GM19238 (cell line): ENCODE data around the gene LLCFC1.
"Not testable (repeated sequence)": the region's sequence is repeated elsewhere in the genome, so short reads cannot be mapped to it uniquely, and the experiment has no call there.

Experiments
- DNase-seq: peaks from one replicate; pipeline ENCODE4 v3.0.0; 2011; ENCODE audit warnings: low spot score; ENCODE audit not compliant: insufficient read length

The LLCFC1 gene

GRCh38 chr7:142941541-142941940 is 2.3 kb downstream of the LLCFC1 start:
- DNase-seq = no peak

- DNase-seq = no peak
These were observed 3.5 kb downstream of the LLCFC1 start for GRCh38 chr7:142942746-142943145.

- DNase-seq = no peak
These were observed 4.5 kb downstream of the LLCFC1 start for GRCh38 chr7:142943706-142944268.

- DNase-seq = no peak
These were observed 5.7 kb downstream of the LLCFC1 start for GRCh38 chr7:142945001-142945400.

GRCh38 chr7:142948603-142949002 is 9.3 kb downstream of the LLCFC1 start:
- DNase-seq = no peak

GRCh38 chr7:142950235-142950634 is 11.0 kb downstream of the LLCFC1 start:
- no peak for DNase-seq

- no peak for DNase-seq
These were observed 15.5 kb downstream of the LLCFC1 start for GRCh38 chr7:142954680-142955268.

- no peak for DNase-seq
These were observed 17.8 kb downstream of the LLCFC1 start for GRCh38 chr7:142956951-142957623.

GRCh38 chr7:142957723-142958122 is 18.4 kb downstream of the LLCFC1 start:
- DNase-seq = no peak

- DNase-seq = no peak
These were observed 19.9 kb downstream of the LLCFC1 start for GRCh38 chr7:142959202-142959601.

- DNase-seq = no peak
These were observed 21.8 kb downstream of the LLCFC1 start for GRCh38 chr7:142960955-142961512.

GRCh38 chr7:142961595-142961972 is 22.3 kb downstream of the LLCFC1 start:
- no peak for DNase-seq

- DNase-seq = no peak
These were observed 23.0 kb downstream of the LLCFC1 start, which contains the start of gene KEL for GRCh38 chr7:142961973-142962926. Gene KEL (minus strand): TSS chr7:142962363. CDS start chr7:142962206, 157 bp downstream.

- DNase-seq = no peak
These were observed 23.7 kb downstream of the LLCFC1 start for GRCh38 chr7:142962991-142963390.

GRCh38 chr7:142963993-142964392 is 24.7 kb downstream of the LLCFC1 start:
- no peak for DNase-seq

- DNase-seq = no peak
These were observed 25.4 kb downstream of the LLCFC1 start for GRCh38 chr7:142964502-142965246.

GRCh38 chr7:142968229-142968628 is 28.9 kb downstream of the LLCFC1 start:
- no peak for DNase-seq

GRCh38 chr7:142969183-142969582 is 29.9 kb downstream of the LLCFC1 start:
- DNase-seq = no peak

GRCh38 chr7:142974626-142975025 is 35.3 kb downstream of the LLCFC1 start:
- DNase-seq = no peak

GRCh38 chr7:142978402-142978801 is 39.1 kb downstream of the LLCFC1 start:
- DNase-seq = not testable (repeated sequence)

GRCh38 chr7:142983825-142984224 is 44.5 kb downstream of the LLCFC1 start:
- DNase-seq = no peak
